Stomach (tissue), 4 donors: ENCODE results near the gene NREP.

Source experiments
- CTCF ChIP-seq, 7 experiments: fragments of 450-650 bp in 4 of 7; fragments of 200-600 bp in 3 of 7; sonication (generic) in 3 of 7; IDR thresholded peaks; one replicate each; pipeline ENCODE4 v1.5.1; 2016 to 2019; ENCODE audit warnings: antibody characterized with exemption in 7 of 7, control low read depth in 2 of 7, mild to moderate bottlenecking in 1 of 7
- EP300 ChIP-seq: sonication (generic); formaldehyde crosslinking; IDR thresholded peaks from one replicate; pipeline ENCODE4 v1.6.1; 2017; ENCODE audit warnings: antibody characterized with exemption
- POLR2A ChIP-seq, 4 donors: fragments of 450-650 bp; IDR thresholded peaks; one replicate each; pipeline ENCODE4 v1.6.1; 2016; ENCODE audit warnings: antibody characterized with exemption in 4 of 4, control low read depth in 2 of 4, mild to moderate bottlenecking in 1 of 4, moderate library complexity in 1 of 4
- POLR2AphosphoS5 ChIP-seq, 3 donors: sonication (generic); formaldehyde crosslinking; IDR thresholded peaks; one replicate each; pipeline ENCODE4 v1.6.1; 2016; ENCODE audit warnings: antibody characterized with exemption in 3 of 3

GRCh38 chr5:111747337-111747736 is 9.7 kb downstream of the NREP start:
- TF ChIP-seq CTCF (IDR thresholded peaks at IDR 0.05) (no peak), POLR2A (IDR thresholded peaks at IDR 0.05) (no peak), EP300 (no peak), POLR2AphosphoS5 (IDR thresholded peaks at IDR 0.05) (no peak)
